Activated CD4-positive, alpha-beta T cell treated with anti-CD3 and anti-CD28 coated beads, Interleukin-2, amount 10 ng/mL, durations not matched to agents 24 days and 14 days (primary cell): ENCODE results near the gene MEF2A. TPM values are rescaled to one million over a fixed set of nuclear protein-coding genes. Genes with fewer than 3 reads are reported as not detected.

Source experiments
- DNase-seq: peaks from one replicate; pipeline ENCODE4 v3.0.0; 2022
- H3K27ac Mint-ChIP-seq: one replicate; pipeline ENCODE4 v1.8.0; 2022; ENCODE audit warnings: mild to moderate bottlenecking, mixed read lengths
- H3K27me3 Mint-ChIP-seq: one replicate; pipeline ENCODE4 v1.8.0; 2022; ENCODE audit warnings: mixed read lengths
- H3K36me3 Mint-ChIP-seq: one replicate; pipeline ENCODE4 v1.8.0; 2022; ENCODE audit warnings: low read depth, mild to moderate bottlenecking, mixed read lengths
- H3K4me1 Mint-ChIP-seq: one replicate; pipeline ENCODE4 v1.8.0; 2021; ENCODE audit warnings: mixed read lengths
- H3K4me3 Mint-ChIP-seq: one replicate; pipeline ENCODE4 v1.8.0; 2022; ENCODE audit warnings: mild to moderate bottlenecking, moderate library complexity, mixed read lengths
- H3K9me3 Mint-ChIP-seq: one replicate; pipeline ENCODE4 v1.8.0; 2021; ENCODE audit warnings: mixed read lengths
- intact Hi-C: fragments of 100-400 bp; cut with micrococcal nuclease; formaldehyde crosslinking; loops from one replicate; pipeline ENCODE4 v1.15.1; 2023
- total RNA-seq: library from RNA; stranded (reverse); gene quantifications from 2 replicates; pipeline ENCODE4 v1.2.3, GENCODE V29; 2022

The MEF2A gene
- total RNA-seq, 1 donor from 2014 or later = 25.3 TPM

GRCh38 chr15:99628374-99629001 lies 62.7 kb downstream of the MEF2A start:
- H3K36me3 Mint-ChIP-seq = peaks cover 31% of the 10 kb centered on the region
- peaks cover 20% of the 10 kb centered on the region for H3K9me3 Mint-ChIP-seq
- no peak overlapping the region for H3K27ac Mint-ChIP-seq
- H3K4me1 Mint-ChIP-seq = peaks cover 13% of the 10 kb centered on the region
- H3K27me3 Mint-ChIP-seq = no peaks in the 10 kb centered on the region
- intact Hi-C loops = no loop called here
- DNase-seq = no peak
- H3K4me3 Mint-ChIP-seq = no peak overlapping the region

- no peak for DNase-seq
- H3K4me3 Mint-ChIP-seq = no peak overlapping the region
- H3K36me3 Mint-ChIP-seq = peaks cover 30% of the 10 kb centered on the region
- intact Hi-C loops = no loop called here
- no peak overlapping the region for H3K27ac Mint-ChIP-seq
- H3K4me1 Mint-ChIP-seq = peaks cover 13% of the 10 kb centered on the region
- H3K27me3 Mint-ChIP-seq = no peaks in the 10 kb centered on the region
- H3K9me3 Mint-ChIP-seq = peaks cover 13% of the 10 kb centered on the region
These were observed 64.9 kb downstream of the MEF2A start for GRCh38 chr15:99630607-99631131.

GRCh38 chr15:99631255-99631654 lies 65.5 kb downstream of the MEF2A start:
- H3K27ac Mint-ChIP-seq = no peak overlapping the region
- peaks cover 31% of the 10 kb centered on the region for H3K36me3 Mint-ChIP-seq
- DNase-seq = no peak
- intact Hi-C loops = no loop called here
- peaks cover 9% of the 10 kb centered on the region for H3K9me3 Mint-ChIP-seq
- peaks cover 8% of the 10 kb centered on the region for H3K4me1 Mint-ChIP-seq
- H3K27me3 Mint-ChIP-seq = no peaks in the 10 kb centered on the region
- no peak overlapping the region for H3K4me3 Mint-ChIP-seq

- H3K4me1 Mint-ChIP-seq = peaks cover 6% of the 10 kb centered on the region
- no peak overlapping the region for H3K4me3 Mint-ChIP-seq
- intact Hi-C loops = no loop called here
- DNase-seq = no peak
- H3K9me3 Mint-ChIP-seq = peaks cover 9% of the 10 kb centered on the region
- no peak overlapping the region for H3K27ac Mint-ChIP-seq
- peaks cover 33% of the 10 kb centered on the region for H3K36me3 Mint-ChIP-seq
- no peaks in the 10 kb centered on the region for H3K27me3 Mint-ChIP-seq
These were observed 66.7 kb downstream of the MEF2A start for GRCh38 chr15:99632521-99632920.

- Mint-ChIP-seq H3K27ac (no peak overlapping the region), H3K27me3 (no peaks in the 10 kb centered on the region), H3K9me3 (peaks cover 9% of the 10 kb centered on the region), H3K4me1 (peaks cover 8% of the 10 kb centered on the region), H3K36me3 (peaks cover 37% of the 10 kb centered on the region), H3K4me3 (no peak overlapping the region)
- intact Hi-C loops = no loop called here
- DNase-seq = no peak
These were observed 67.9 kb downstream of the MEF2A start for GRCh38 chr15:99633655-99634054.

GRCh38 chr15:99634576-99634975 lies 68.8 kb downstream of the MEF2A start:
- Mint-ChIP-seq H3K36me3 (peaks cover 37% of the 10 kb centered on the region), H3K4me3 (no peak overlapping the region), H3K4me1 (peaks cover 10% of the 10 kb centered on the region), H3K27ac (no peak overlapping the region), H3K9me3 (peaks cover 9% of the 10 kb centered on the region), H3K27me3 (no peaks in the 10 kb centered on the region)
- intact Hi-C loops = no loop called here
- DNase-seq = no peak

- H3K4me1 Mint-ChIP-seq = peaks cover 12% of the 10 kb centered on the region
- no peak for DNase-seq
- H3K27me3 Mint-ChIP-seq = no peaks in the 10 kb centered on the region
- no peak overlapping the region for H3K27ac Mint-ChIP-seq
- H3K9me3 Mint-ChIP-seq = peaks cover 9% of the 10 kb centered on the region
- no peak overlapping the region for H3K4me3 Mint-ChIP-seq
- peaks cover 38% of the 10 kb centered on the region for H3K36me3 Mint-ChIP-seq
- intact Hi-C loops = no loop called here
These were observed 69.4 kb downstream of the MEF2A start for GRCh38 chr15:99635145-99635544.

- no peak for DNase-seq
- intact Hi-C loops = no loop called here
- no peak overlapping the region for H3K4me3 Mint-ChIP-seq
- H3K4me1 Mint-ChIP-seq = peaks cover 11% of the 10 kb centered on the region
- H3K9me3 Mint-ChIP-seq = peaks cover 9% of the 10 kb centered on the region
- peaks cover 41% of the 10 kb centered on the region for H3K36me3 Mint-ChIP-seq
- no peak overlapping the region for H3K27ac Mint-ChIP-seq
- H3K27me3 Mint-ChIP-seq = no peaks in the 10 kb centered on the region
These were observed 70.0 kb downstream of the MEF2A start for GRCh38 chr15:99635794-99636193.

- no peak for DNase-seq
- H3K27me3 Mint-ChIP-seq = no peaks in the 10 kb centered on the region
- H3K9me3 Mint-ChIP-seq = peaks cover 13% of the 10 kb centered on the region
- intact Hi-C loops = no loop called here
- H3K36me3 Mint-ChIP-seq = peaks cover 54% of the 10 kb centered on the region
- H3K4me3 Mint-ChIP-seq = no peak overlapping the region
- H3K27ac Mint-ChIP-seq = no peak overlapping the region
- H3K4me1 Mint-ChIP-seq = peaks cover 4% of the 10 kb centered on the region
These were observed 79.2 kb downstream of the MEF2A start for GRCh38 chr15:99644913-99645542.

- H3K27me3 Mint-ChIP-seq = no peaks in the 10 kb centered on the region
- peaks cover 13% of the 10 kb centered on the region for H3K9me3 Mint-ChIP-seq
- intact Hi-C loops = no loop called here
- no peak for DNase-seq
- H3K27ac Mint-ChIP-seq = no peak overlapping the region
- H3K4me3 Mint-ChIP-seq = no peak overlapping the region
- H3K4me1 Mint-ChIP-seq = peaks cover 3% of the 10 kb centered on the region
- H3K36me3 Mint-ChIP-seq = peaks cover 54% of the 10 kb centered on the region
These were observed 79.8 kb downstream of the MEF2A start for GRCh38 chr15:99645543-99645935.

GRCh38 chr15:99645951-99646350 lies 80.2 kb downstream of the MEF2A start:
- Mint-ChIP-seq H3K4me3 (no peak overlapping the region), H3K27me3 (no peaks in the 10 kb centered on the region), H3K9me3 (peaks cover 13% of the 10 kb centered on the region), H3K4me1 (peaks cover 4% of the 10 kb centered on the region), H3K36me3 (peaks cover 50% of the 10 kb centered on the region), H3K27ac (no peak overlapping the region)
- DNase-seq = no peak
- intact Hi-C loops = no loop called here

GRCh38 chr15:99651023-99651807 lies 85.4 kb downstream of the MEF2A start:
- no peak overlapping the region for H3K4me3 Mint-ChIP-seq
- peaks cover 3% of the 10 kb centered on the region for H3K9me3 Mint-ChIP-seq
- intact Hi-C loops = no loop called here
- H3K4me1 Mint-ChIP-seq = peaks cover 10% of the 10 kb centered on the region
- no peak for DNase-seq
- no peaks in the 10 kb centered on the region for H3K27me3 Mint-ChIP-seq
- H3K27ac Mint-ChIP-seq = peak overlapping the region; percentile 47
- H3K36me3 Mint-ChIP-seq = peaks cover 21% of the 10 kb centered on the region

GRCh38 chr15:99656205-99656604 lies 90.4 kb downstream of the MEF2A start:
- DNase-seq = no peak
- H3K4me1 Mint-ChIP-seq = peaks cover 19% of the 10 kb centered on the region
- peaks cover 21% of the 10 kb centered on the region for H3K36me3 Mint-ChIP-seq
- intact Hi-C loops = no loop called here
- H3K4me3 Mint-ChIP-seq = no peak overlapping the region
- peaks cover 9% of the 10 kb centered on the region for H3K9me3 Mint-ChIP-seq
- no peak overlapping the region for H3K27ac Mint-ChIP-seq
- H3K27me3 Mint-ChIP-seq = no peaks in the 10 kb centered on the region

GRCh38 chr15:99657996-99658395 lies 92.2 kb downstream of the MEF2A start:
- peaks cover 12% of the 10 kb centered on the region for H3K4me1 Mint-ChIP-seq
- no peak overlapping the region for H3K4me3 Mint-ChIP-seq
- H3K27me3 Mint-ChIP-seq = no peaks in the 10 kb centered on the region
- no peak overlapping the region for H3K27ac Mint-ChIP-seq
- no peak for DNase-seq
- intact Hi-C loops = no loop called here
- H3K9me3 Mint-ChIP-seq = peaks cover 9% of the 10 kb centered on the region
- H3K36me3 Mint-ChIP-seq = peaks cover 19% of the 10 kb centered on the region
